GM12878 (cell line): ENCODE data around the gene PLS1. TPM values are rescaled to one million over a fixed set of nuclear protein-coding genes. Genes with fewer than 3 reads are reported as not detected.

ENCODE experiments used
- ATAC-seq: fragments of 200-7000 bp; cut with Tn5 transposase; 3 replicates; pipeline ENCODE4 v1.9.1; 2020; ENCODE audit warnings: mild to moderate bottlenecking, moderate library complexity
- BruUV-seq: library from RNA; stranded (reverse); fragments of 400-500 nt; replicated peaks from 2 replicates; lab custom pipeline; 2021; lab: Mats Ljungman, UMichigan
- CTCF ChIA-PET: fragments of 300-600 bp; sonication (Branson Sonifier 250); formaldehyde crosslinking; extraction: SDS; loops from one replicate; lab custom pipeline; 2021; ENCODE audit warnings: inconsistent platforms; lab: Yijun Ruan, JAX
- POLR2A ChIA-PET: fragments of 350-600 bp; formaldehyde crosslinking; extraction: SDS; loops from one replicate; lab custom pipeline; 2021; ENCODE audit warnings: inconsistent platforms; lab: Charles Lee
- RAD21 ChIA-PET: fragments of 300-600 bp; sonication (Branson Sonifier 250); formaldehyde crosslinking; loops from one replicate; lab custom pipeline; 2023; ENCODE audit warnings: antibody characterized with exemption; ENCODE audit not compliant: unreplicated experiment; lab: Charles Lee
- SMC1A ChIA-PET: fragments of 300-600 bp; sonication (Branson Sonifier 250); formaldehyde crosslinking; loops from one replicate; lab custom pipeline; 2023; ENCODE audit not compliant: unreplicated experiment, uncharacterized antibody; lab: Charles Lee
- DNase-seq: peaks from one replicate; pipeline ENCODE4 v3.0.0-alpha.2; 2011; ENCODE audit warnings: low read depth, low spot score
- FAIRE-seq: peaks from 3 replicates; lab custom pipeline; 2011; peaks lifted over from hg19 to GRCh38; lab: Jason Lieb, UNC
- H2AFZ ChIP-seq: 2 replicates; pipeline ENCODE4 v1.6.0; 2011; ENCODE audit warnings: low read depth, low read length, control low read depth; ENCODE audit not compliant: control insufficient read depth
- H3K27ac ChIP-seq: 2 replicates; pipeline ENCODE4 v1.5.1; 2011; ENCODE audit warnings: control low read depth; ENCODE audit not compliant: control insufficient read depth, insufficient read depth
- H3K27me3 ChIP-seq, 2 experiments: replicated peaks in 1 of 2; 2 replicates each; pipeline versions ENCODE4 v1.6.0 to v1.6.1; 2011; ENCODE audit warnings: low read length in 1 of 2; ENCODE audit not compliant: control insufficient read depth in 2 of 2, insufficient read depth in 2 of 2
- H3K36me3 ChIP-seq, 2 experiments: 2 replicates each; pipeline ENCODE4 v1.5.1; 2011; ENCODE audit warnings: low read length in 1 of 2; ENCODE audit not compliant: control insufficient read depth in 2 of 2, insufficient read depth in 2 of 2
- H3K4me1 ChIP-seq: 2 replicates; pipeline ENCODE4 v1.6.1; 2011; ENCODE audit warnings: mild to moderate bottlenecking, low read length, moderate library complexity, mixed read lengths; ENCODE audit not compliant: control insufficient read depth, insufficient read depth
- H3K4me2 ChIP-seq: 2 replicates; pipeline ENCODE4 v1.6.0; 2011; ENCODE audit warnings: control low read depth; ENCODE audit not compliant: control insufficient read depth, insufficient read depth
- H3K4me3 ChIP-seq: fragments of 200-600 bp; sonication (generic); 2 replicates; pipeline ENCODE4 v1.5.1; 2016
- H3K79me2 ChIP-seq: 2 replicates; pipeline ENCODE4 v1.6.0; 2011; ENCODE audit warnings: low read length; ENCODE audit not compliant: control insufficient read depth, insufficient read depth
- H3K9ac ChIP-seq: 2 replicates; pipeline ENCODE4 v1.8.0; 2011; ENCODE audit warnings: low read length, control low read depth, mixed read lengths; ENCODE audit not compliant: control insufficient read depth, insufficient read depth
- H3K9me3 ChIP-seq: replicated peaks from 3 replicates; pipeline ENCODE4 v1.5.1; 2011; ENCODE audit warnings: mild to moderate bottlenecking, low read length; ENCODE audit not compliant: control insufficient read depth, insufficient read depth
- H4K20me1 ChIP-seq: 2 replicates; pipeline ENCODE4 v1.6.0; 2011; ENCODE audit not compliant: control insufficient read depth, insufficient read depth
- CUX1 ChIP-seq: IDR thresholded peaks from 2 replicates; pipeline ENCODE4 v1.6.1; 2012; ENCODE audit warnings: improper control_type of control experiment, low read depth, low read length; ENCODE audit not compliant: insufficient replicate concordance
- EGR1 ChIP-seq, 2 experiments: IDR thresholded peaks; 1 replicate in 1 of 2; 2 replicates in 1 of 2; pipeline ENCODE4 v1.6.1; 2011 to 2012; ENCODE audit warnings: low read depth in 2 of 2, low read length in 2 of 2, borderline replicate concordance in 1 of 2, mild to moderate bottlenecking in 1 of 2, moderate library complexity in 1 of 2
- IRF4 ChIP-seq: IDR thresholded peaks from 2 replicates; pipeline ENCODE4 v1.6.1; 2011; ENCODE audit warnings: low read depth, low read length
- PRDM15 ChIP-seq: fragments of 450-650 bp; formaldehyde crosslinking; IDR thresholded peaks from 2 replicates; pipeline ENCODE4 v1.4.0; 2020; ENCODE audit warnings: mild to moderate bottlenecking, moderate library complexity
- RAD51 ChIP-seq: fragments of 450-650 bp; IDR thresholded peaks from 2 replicates; pipeline ENCODE4 v1.6.1; 2016; ENCODE audit warnings: moderate library complexity, mild to moderate bottlenecking, inconsistent platforms
- SREBF1 ChIP-seq: IDR thresholded peaks from 2 replicates; pipeline ENCODE4 v1.6.1; 2012; ENCODE audit warnings: mild to moderate bottlenecking, low read length
- TCF12 ChIP-seq: IDR thresholded peaks from 2 replicates; pipeline ENCODE4 v1.6.1; 2011; ENCODE audit warnings: low read depth, mild to moderate bottlenecking, low read length
- in situ Hi-C: fragments of 300-500 bp; cut with MboI; formaldehyde crosslinking; loops from 9 replicates; pipeline ENCODE4 v1.14.3; 2018; ENCODE audit warnings: mixed read lengths
- intact Hi-C: fragments of 100-400 bp; cut with micrococcal nuclease; formaldehyde crosslinking; loops from one replicate; pipeline ENCODE4 v1.14.2; 2022; ENCODE audit not compliant: unreplicated experiment
- polyA plus RNA-seq, 11 experiments: library from polyadenylated mRNA; depleted of rRNA in 4 of 11; unstranded in 6 of 11; stranded (reverse) in 5 of 11; fragments of >200 nt; fragmentation: Nextera tagmentation in 4 of 11; fragmentation: Illumina TruSeq in 1 of 11; extraction: Ambion mirVana in 4 of 11; extraction: Trizol in 1 of 11; gene quantifications; 1 replicate in 1 of 11; 2 replicates in 10 of 11; pipeline versions ENCODE4 v1.2.1 to v1.2.3, GENCODE V29; 2011 to 2016; ENCODE audit warnings: inconsistent platforms in 2 of 11, missing spikeins in 2 of 11, low read depth in 1 of 11
- total RNA-seq, 4 experiments: library from RNA; depleted of rRNA in 3 of 4; stranded (reverse); fragments of >200 nt in 3 of 4; fragmentation: Illumina TruSeq in 1 of 4; extraction: Trizol in 1 of 4; gene quantifications; 2 replicates each; pipeline versions ENCODE4 v1.2.1 to v1.2.3, GENCODE V29; 2013 to 2021
- TF ChIP-seq, protein P1 (sequence below), 3 experiments: IDR thresholded peaks in 2 of 3; conservative IDR thresholded peaks in 1 of 3; 2 replicates each; pipeline ENCODE4 v1.5.1; 2011; ENCODE audit warnings: low read depth in 3 of 3, low read length in 3 of 3, mild to moderate bottlenecking in 3 of 3, control low read depth in 2 of 3, moderate library complexity in 2 of 3, inconsistent platforms in 1 of 3, mixed read lengths in 1 of 3; ENCODE audit not compliant: control insufficient read depth in 2 of 3, insufficient read depth in 1 of 3; ENCODE audit errors: extremely low read depth in 1 of 3
- TF ChIP-seq, protein P2 (sequence below): fragments of 450-650 bp; formaldehyde crosslinking; IDR thresholded peaks from 2 replicates; pipeline ENCODE4 v1.4.0; 2022; ENCODE audit warnings: mild to moderate bottlenecking, moderate library complexity

The PLS1 gene
- total and polyA plus RNA-seq, 10 of the 15 experiments (the other 5 are each of a cell fraction or from before 2014, with no cell fraction given) = 0.59 to 11.7 (median 1.7) TPM

DNA sequence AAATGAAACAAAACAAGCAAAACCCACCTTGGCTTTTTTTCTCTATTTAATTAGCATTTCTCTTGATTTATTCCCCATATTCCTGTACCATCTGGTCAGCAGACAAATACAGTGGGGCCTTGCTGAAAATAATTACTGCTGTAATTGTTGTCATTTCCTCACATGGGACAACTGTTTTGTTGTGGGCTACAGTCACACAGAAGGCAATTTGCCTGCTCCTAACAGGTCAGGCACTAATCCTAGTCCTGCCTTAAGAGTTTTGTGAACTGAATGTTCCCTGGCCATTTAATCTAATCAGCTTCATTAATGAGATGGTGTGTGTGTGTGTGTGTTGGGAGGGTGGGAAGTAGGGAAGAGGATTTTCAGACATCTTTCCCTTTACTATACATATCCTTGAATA lies 139.3 kb downstream of the PLS1 start:
- Histone ChIP-seq H3K4me2 (no peak overlapping the region), H3K36me3 (no peaks in the 10 kb centered on the region), H3K27ac (no peak overlapping the region), H4K20me1 (no peaks in the 10 kb centered on the region), H2AFZ (no peak overlapping the region), H3K27me3 (no peaks in the 10 kb centered on the region), H3K9me3 (no peaks in the 10 kb centered on the region), H3K4me3 (no peak overlapping the region), H3K79me2 (no peaks in the 10 kb centered on the region), H3K4me1 (no peaks in the 10 kb centered on the region), H3K9ac (no peak overlapping the region)
- SMC1A ChIA-PET = no interaction called here
- in situ Hi-C loops (no loop called here), intact Hi-C loops (no loop called here)
- no TSS peak for BruUV-seq
- ATAC-seq (no peak), DNase-seq (no peak), FAIRE-seq (no peak)
- RAD21 ChIA-PET = no interaction called here
- CTCF ChIA-PET = no interaction called here
- POLR2A ChIA-PET = no interaction called here
- TF ChIP-seq RAD51 (no peak), PRDM15 (CRISPR knock-in tag) (no peak), SREBF1 (no peak), EGR1 (IDR thresholded peaks at IDR 0.05; ENCODE audit: borderline replicate concordance in 1 of 2, low read depth in 2 of 2, low read length in 2 of 2) (no peak), IRF4 (no peak), TCF12 (no peak), CUX1 (no peak)
- TF ChIP-seq, protein P1, sequence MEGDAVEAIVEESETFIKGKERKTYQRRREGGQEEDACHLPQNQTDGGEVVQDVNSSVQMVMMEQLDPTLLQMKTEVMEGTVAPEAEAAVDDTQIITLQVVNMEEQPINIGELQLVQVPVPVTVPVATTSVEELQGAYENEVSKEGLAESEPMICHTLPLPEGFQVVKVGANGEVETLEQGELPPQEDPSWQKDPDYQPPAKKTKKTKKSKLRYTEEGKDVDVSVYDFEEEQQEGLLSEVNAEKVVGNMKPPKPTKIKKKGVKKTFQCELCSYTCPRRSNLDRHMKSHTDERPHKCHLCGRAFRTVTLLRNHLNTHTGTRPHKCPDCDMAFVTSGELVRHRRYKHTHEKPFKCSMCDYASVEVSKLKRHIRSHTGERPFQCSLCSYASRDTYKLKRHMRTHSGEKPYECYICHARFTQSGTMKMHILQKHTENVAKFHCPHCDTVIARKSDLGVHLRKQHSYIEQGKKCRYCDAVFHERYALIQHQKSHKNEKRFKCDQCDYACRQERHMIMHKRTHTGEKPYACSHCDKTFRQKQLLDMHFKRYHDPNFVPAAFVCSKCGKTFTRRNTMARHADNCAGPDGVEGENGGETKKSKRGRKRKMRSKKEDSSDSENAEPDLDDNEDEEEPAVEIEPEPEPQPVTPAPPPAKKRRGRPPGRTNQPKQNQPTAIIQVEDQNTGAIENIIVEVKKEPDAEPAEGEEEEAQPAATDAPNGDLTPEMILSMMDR (IDR thresholded peaks at IDR 0.05 in 2 of 3, conservative IDR thresholded peaks at IDR 0.05 in 1 of 3; ENCODE audit: control insufficient read depth in 2 of 3, extremely low read depth in 1 of 3, insufficient read depth in 1 of 3, low read depth in 3 of 3, low read length in 3 of 3) = no peak
- TF ChIP-seq, protein P2, sequence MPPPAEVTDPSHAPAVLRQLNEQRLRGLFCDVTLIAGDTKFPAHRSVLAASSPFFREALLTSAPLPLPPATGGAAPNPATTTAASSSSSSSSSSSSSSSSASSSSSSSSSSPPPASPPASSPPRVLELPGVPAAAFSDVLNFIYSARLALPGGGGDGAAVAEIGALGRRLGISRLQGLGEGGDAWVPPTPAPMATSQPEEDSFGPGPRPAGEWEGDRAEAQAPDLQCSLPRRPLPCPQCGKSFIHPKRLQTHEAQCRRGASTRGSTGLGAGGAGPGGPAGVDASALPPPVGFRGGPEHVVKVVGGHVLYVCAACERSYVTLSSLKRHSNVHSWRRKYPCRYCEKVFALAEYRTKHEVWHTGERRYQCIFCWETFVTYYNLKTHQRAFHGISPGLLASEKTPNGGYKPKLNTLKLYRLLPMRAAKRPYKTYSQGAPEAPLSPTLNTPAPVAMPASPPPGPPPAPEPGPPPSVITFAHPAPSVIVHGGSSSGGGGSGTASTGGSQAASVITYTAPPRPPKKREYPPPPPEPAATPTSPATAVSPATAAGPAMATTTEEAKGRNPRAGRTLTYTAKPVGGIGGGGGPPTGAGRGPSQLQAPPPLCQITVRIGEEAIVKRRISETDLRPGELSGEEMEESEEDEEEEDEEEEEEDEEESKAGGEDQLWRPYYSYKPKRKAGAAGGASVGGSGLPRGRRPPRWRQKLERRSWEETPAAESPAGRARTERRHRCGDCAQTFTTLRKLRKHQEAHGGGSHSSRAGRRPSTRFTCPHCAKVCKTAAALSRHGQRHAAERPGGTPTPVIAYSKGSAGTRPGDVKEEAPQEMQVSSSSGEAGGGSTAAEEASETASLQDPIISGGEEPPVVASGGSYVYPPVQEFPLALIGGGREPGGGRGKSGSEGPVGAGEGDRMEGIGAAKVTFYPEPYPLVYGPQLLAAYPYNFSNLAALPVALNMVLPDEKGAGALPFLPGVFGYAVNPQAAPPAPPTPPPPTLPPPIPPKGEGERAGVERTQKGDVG (CRISPR knock-in tag) = no peak
